ENCODE measurements around the gene PRDX1.
"Not testable (repeated sequence)": the region's sequence is repeated elsewhere in the genome, so short reads cannot be mapped to it uniquely, and the experiment has no call there.

Gene PRDX1

GRCh38 chr1:45503462-45504360, 18.0 kb downstream of the PRDX1 start:
- Histone ChIP-seq H3K9ac (ENCODE audit: low read depth, low read length) (no peak overlapping the region), H3K4me1 (ENCODE audit: insufficient read depth, low read length) (no peaks in the 10 kb centered on the region), H3K9me3 (ENCODE audit: control insufficient read depth, insufficient read depth, low read length) (no peaks in the 10 kb centered on the region), H3K36me3 (ENCODE audit: insufficient read depth, low read length) (no peaks in the 10 kb centered on the region)

- H3K36me3 ChIP-seq (ENCODE audit: insufficient read depth, low read length): no peaks in the 10 kb centered on the region
- H3K4me1 ChIP-seq (ENCODE audit: insufficient read depth, low read length): no peaks in the 10 kb centered on the region
- H3K9ac ChIP-seq (ENCODE audit: low read depth, low read length): no peak overlapping the region
- H3K9me3 ChIP-seq (ENCODE audit: control insufficient read depth, insufficient read depth, low read length): no peaks in the 10 kb centered on the region
These were observed 20.2 kb downstream of the PRDX1 start for GRCh38 chr1:45501505-45501859.

GRCh38 chr1:45499415-45499769, 22.3 kb downstream of the PRDX1 start:
- peak overlapping the region; percentile 66 for H3K9ac ChIP-seq (ENCODE audit: low read depth, low read length)
- no peaks in the 10 kb centered on the region for H3K9me3 ChIP-seq (ENCODE audit: control insufficient read depth, insufficient read depth, low read length)
- H3K36me3 ChIP-seq (ENCODE audit: insufficient read depth, low read length): no peaks in the 10 kb centered on the region
- H3K4me1 ChIP-seq (ENCODE audit: insufficient read depth, low read length): no peaks in the 10 kb centered on the region

DNA sequence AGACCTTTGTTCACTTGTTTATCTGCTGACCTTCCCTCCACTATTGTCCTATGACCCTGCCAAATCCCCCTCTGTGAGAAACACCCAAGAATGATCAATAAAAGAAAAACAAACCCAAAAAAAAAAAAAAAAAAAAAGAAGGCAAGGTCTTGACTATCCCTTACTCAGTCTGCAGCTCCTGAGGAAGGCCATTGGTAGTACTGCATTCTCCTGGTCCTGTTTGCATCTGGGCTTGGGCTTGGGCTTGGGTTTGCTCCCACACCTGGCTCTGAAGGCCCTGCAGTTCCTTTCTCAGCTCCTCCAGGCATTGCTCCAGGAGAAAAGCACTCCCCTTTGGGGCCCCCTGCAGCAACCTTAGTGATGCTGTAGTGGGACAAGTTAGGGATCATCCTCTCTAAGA, 23.4 kb downstream of the PRDX1 start:
- no peaks in the 10 kb centered on the region for H3K9me3 ChIP-seq (ENCODE audit: control insufficient read depth, insufficient read depth, low read length)
- no peak overlapping the region for H3K9ac ChIP-seq (ENCODE audit: low read depth, low read length)
- no peaks in the 10 kb centered on the region for H3K4me1 ChIP-seq (ENCODE audit: insufficient read depth, low read length)
- H3K36me3 ChIP-seq (ENCODE audit: insufficient read depth, low read length): no peaks in the 10 kb centered on the region

DNA sequence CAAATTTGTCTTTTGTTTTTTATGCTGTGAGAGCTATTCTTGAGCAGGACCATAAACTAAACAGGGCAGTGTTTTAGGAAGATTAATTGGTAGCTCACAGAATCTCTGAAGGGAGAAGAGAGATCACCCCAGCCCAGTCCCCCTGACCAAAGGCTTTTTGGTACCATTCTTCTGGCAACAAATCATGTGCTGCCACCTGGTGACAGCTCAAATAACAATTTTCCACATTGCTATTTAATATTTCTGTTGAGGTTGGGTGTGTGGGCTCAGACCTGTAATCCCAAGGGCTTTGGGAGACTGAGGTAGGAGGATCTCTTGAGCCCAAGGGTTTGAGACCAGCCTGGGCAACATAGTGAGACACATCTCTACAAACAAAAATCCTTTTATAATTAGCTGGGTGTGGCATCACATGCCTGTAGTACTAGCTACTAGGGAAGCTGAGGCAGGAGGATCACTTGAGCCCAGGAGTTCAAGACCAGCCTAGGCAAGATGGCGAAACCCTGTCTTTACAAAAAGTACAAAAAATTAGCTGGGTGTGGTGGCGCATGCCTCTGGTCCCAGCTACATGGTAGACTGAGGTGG, 28.5 kb downstream of the PRDX1 start:
- H3K9me3 ChIP-seq (ENCODE audit: control insufficient read depth, insufficient read depth, low read length): no peaks in the 10 kb centered on the region
- no peak overlapping the region for H3K9ac ChIP-seq (ENCODE audit: low read depth, low read length)
- no peaks in the 10 kb centered on the region for H3K36me3 ChIP-seq (ENCODE audit: insufficient read depth, low read length)
- no peaks in the 10 kb centered on the region for H3K4me1 ChIP-seq (ENCODE audit: insufficient read depth, low read length)

- Histone ChIP-seq H3K9me3 (ENCODE audit: control insufficient read depth, insufficient read depth, low read length) (no peaks in the 10 kb centered on the region), H3K4me1 (ENCODE audit: insufficient read depth, low read length) (no peaks in the 10 kb centered on the region), H3K9ac (ENCODE audit: low read depth, low read length) (no peak overlapping the region), H3K36me3 (ENCODE audit: insufficient read depth, low read length) (no peaks in the 10 kb centered on the region)
These were observed 29.0 kb downstream of the PRDX1 start for GRCh38 chr1:45492691-45493090.

- no peaks in the 10 kb centered on the region for H3K9me3 ChIP-seq (ENCODE audit: control insufficient read depth, insufficient read depth, low read length)
- H3K4me1 ChIP-seq (ENCODE audit: insufficient read depth, low read length): no peaks in the 10 kb centered on the region
- peak overlapping the region; percentile 17; the same call in 1 of the 2 replicates for H3K9ac ChIP-seq (ENCODE audit: low read depth, low read length)
- no peaks in the 10 kb centered on the region for H3K36me3 ChIP-seq (ENCODE audit: insufficient read depth, low read length)
These were observed 30.0 kb downstream of the PRDX1 start for GRCh38 chr1:45491487-45492260.

DNA sequence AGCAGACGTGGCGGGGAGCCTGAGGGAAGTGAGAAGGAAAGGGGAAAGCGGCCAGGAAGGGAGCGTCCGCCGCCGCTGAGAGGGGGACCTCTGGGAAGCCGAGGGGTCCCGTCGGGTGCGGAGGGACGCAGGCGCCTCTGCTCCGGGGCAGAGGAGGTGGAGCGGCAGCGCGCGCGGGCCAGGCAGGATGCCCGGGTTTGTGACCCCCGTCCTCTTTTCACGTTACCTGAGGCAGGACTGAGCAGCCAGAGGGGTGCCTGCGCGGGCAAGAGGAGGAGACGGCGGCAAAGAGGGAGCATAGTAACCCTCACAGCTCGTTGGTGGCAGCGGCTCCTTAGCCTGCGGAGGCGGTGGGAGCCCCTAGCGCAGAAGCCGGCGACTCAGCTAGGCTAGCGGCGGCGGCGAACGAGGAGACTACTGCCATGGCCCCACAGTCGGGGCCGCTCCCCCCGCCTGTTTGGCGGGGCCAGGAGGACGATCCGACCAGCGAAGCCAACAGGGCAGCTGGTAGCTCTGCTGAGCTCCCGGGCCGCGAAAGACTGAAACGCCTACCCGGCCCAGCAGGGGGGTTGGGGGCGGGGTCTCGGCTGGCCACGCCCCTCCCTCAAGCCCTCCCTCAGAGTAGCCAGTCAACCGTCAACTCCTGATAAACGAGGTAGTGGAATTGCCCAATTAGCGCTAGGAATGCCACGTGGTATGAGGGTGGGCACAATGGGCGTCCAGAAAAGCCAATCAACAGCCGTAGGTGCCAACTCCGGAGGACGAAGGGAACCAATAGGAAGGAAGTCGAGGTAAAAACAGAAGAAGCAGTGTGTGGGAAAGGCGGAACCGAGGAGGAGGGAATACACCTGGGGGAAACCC, 30.8 kb downstream of the PRDX1 start, which contains the start of gene TESK2:
Gene TESK2 (minus strand): TSS at position 538 of the 861 bp plus-strand sequence. CDS start 33,378 bp downstream, outside the sequence.
- Histone ChIP-seq H3K9me3 (ENCODE audit: control insufficient read depth, insufficient read depth, low read length) (no peaks in the 10 kb centered on the region), H3K9ac (ENCODE audit: low read depth, low read length) (peak within 1 kb of the TSS; percentile 87), H3K36me3 (ENCODE audit: insufficient read depth, low read length) (no peaks in the 10 kb centered on the region), H3K4me1 (ENCODE audit: insufficient read depth, low read length) (no peaks in the 10 kb centered on the region)

- Histone ChIP-seq H3K4me1 (ENCODE audit: insufficient read depth, low read length) (no peaks in the 10 kb centered on the region), H3K36me3 (ENCODE audit: insufficient read depth, low read length) (no peaks in the 10 kb centered on the region), H3K9me3 (ENCODE audit: control insufficient read depth, insufficient read depth, low read length) (no peaks in the 10 kb centered on the region), H3K9ac (ENCODE audit: low read depth, low read length) (peak overlapping the region; percentile 87)
These were observed 31.5 kb downstream of the PRDX1 start for GRCh38 chr1:45490121-45490625.

- peak overlapping the region; percentile 87; the same call in 1 of the 2 replicates for H3K9ac ChIP-seq (ENCODE audit: low read depth, low read length)
- not testable (repeated sequence) for H3K9me3 ChIP-seq (ENCODE audit: control insufficient read depth, insufficient read depth, low read length); H3K4me1 ChIP-seq (ENCODE audit: insufficient read depth, low read length); H3K36me3 ChIP-seq (ENCODE audit: insufficient read depth, low read length)
These were observed 32.3 kb downstream of the PRDX1 start for GRCh38 chr1:45489379-45489778.

DNA sequence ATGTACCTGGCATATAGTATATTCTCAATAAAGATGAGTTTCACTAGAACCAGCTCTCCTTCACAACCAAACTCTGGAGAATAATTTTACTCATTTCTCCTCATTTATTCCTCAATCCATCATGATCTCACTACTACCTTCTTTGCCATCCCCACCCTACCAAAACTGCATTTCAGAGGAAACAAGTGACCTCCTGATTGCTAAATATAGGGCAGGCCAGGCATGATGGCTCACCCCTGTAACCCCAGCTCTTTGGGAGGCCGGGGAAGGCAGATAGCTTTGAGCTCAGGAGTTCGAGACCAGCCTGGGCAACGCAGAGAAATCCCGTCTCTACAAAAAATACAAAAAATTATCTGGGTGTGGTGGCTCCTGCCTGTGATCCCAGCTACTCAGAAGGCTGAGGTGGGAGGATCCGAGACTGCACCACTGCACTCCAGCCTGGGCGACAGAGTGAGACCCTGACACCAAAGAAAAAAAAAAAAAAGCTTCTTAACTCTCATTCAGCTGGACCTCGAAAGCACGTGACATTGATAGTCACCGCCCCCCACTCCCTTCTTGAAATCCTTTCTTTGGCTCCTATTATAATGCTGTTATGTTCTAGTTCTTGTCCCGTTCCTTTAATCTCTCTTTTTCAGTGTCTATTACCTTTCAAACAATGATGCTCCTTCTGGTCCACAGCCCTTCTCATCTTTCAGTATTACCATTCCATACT, 32.9 kb downstream of the PRDX1 start:
- peak overlapping the region; percentile 87; the same call in 1 of the 2 replicates for H3K9ac ChIP-seq (ENCODE audit: low read depth, low read length)
- H3K36me3 ChIP-seq (ENCODE audit: insufficient read depth, low read length): no peaks in the 10 kb centered on the region
- H3K4me1 ChIP-seq (ENCODE audit: insufficient read depth, low read length): no peaks in the 10 kb centered on the region
- H3K9me3 ChIP-seq (ENCODE audit: control insufficient read depth, insufficient read depth, low read length): no peaks in the 10 kb centered on the region

DNA sequence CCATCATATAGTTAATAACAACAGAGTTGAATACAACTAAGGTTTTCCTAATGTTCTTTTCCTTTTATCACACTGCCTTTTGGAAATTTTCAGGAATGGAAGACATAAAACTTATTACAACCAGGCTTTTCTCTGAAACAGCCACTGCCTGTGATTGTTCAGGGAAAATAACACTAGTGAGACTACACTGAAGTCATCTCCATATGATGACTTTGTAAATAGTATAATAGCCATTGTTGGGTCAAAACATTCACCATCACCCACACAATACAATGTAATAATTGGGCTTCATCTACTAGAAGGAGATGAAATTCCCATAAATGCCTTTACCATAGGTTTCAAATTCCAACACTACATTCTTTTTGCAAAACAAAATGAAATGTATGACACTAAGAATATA, 35.7 kb downstream of the PRDX1 start:
- H3K9ac ChIP-seq (ENCODE audit: low read depth, low read length): no peak overlapping the region

DNA sequence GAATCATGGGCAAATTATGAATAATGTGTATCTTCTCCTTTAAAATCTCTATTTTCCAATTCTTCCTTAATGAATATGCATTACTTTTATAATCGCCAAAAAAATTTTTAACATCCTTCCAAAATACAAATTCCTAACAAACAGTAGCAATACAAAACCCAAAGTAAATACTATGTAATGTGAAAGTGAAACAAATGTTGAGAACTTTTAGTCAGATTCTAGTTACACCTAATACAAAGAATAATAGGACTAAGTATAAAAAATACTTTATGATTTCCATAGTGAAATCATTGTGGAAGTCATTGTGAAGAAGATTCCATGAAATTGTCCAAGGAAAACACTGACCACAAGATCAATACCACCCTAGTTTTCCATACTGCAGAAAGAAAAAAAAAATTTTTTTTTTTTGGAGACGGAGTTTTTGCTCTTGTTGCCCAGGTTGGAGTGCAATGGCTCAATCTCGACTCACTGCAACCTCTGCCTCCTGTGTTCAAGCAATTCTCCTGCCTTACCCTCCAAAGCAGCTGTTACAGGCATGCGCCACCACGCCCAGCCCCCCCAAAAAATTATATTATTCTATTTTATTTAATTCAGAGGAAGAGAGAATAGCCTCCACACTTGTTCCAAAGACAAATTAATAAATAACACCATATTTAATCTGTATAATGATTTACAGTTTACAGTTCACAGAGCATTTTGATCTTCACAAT, 42.5 kb downstream of the PRDX1 start:
- H3K36me3 ChIP-seq (ENCODE audit: insufficient read depth, low read length): no peaks in the 10 kb centered on the region
- H3K4me1 ChIP-seq (ENCODE audit: insufficient read depth, low read length): no peaks in the 10 kb centered on the region
- no peak overlapping the region for H3K9ac ChIP-seq (ENCODE audit: low read depth, low read length)
- no peaks in the 10 kb centered on the region for H3K9me3 ChIP-seq (ENCODE audit: control insufficient read depth, insufficient read depth, low read length)

More for the DNA sequence above, 35.7 kb downstream of the PRDX1 start:
- Histone ChIP-seq H3K36me3 (ENCODE audit: insufficient read depth, low read length) (no peaks in the 10 kb centered on the region), H3K9me3 (ENCODE audit: control insufficient read depth, insufficient read depth, low read length) (no peaks in the 10 kb centered on the region), H3K4me1 (ENCODE audit: insufficient read depth, low read length) (no peaks in the 10 kb centered on the region)

Data from ES-I3 (cell line).